ENCODE measurements around the gene VDAC1.
A peak's percentile ranks its signal among the peaks of the same experiment; 100 is the strongest.
"Not testable (repeated sequence)": the region's sequence is repeated elsewhere in the genome, so short reads cannot be mapped to it uniquely, and the experiment has no call there.

VDAC1 gene

DNA sequence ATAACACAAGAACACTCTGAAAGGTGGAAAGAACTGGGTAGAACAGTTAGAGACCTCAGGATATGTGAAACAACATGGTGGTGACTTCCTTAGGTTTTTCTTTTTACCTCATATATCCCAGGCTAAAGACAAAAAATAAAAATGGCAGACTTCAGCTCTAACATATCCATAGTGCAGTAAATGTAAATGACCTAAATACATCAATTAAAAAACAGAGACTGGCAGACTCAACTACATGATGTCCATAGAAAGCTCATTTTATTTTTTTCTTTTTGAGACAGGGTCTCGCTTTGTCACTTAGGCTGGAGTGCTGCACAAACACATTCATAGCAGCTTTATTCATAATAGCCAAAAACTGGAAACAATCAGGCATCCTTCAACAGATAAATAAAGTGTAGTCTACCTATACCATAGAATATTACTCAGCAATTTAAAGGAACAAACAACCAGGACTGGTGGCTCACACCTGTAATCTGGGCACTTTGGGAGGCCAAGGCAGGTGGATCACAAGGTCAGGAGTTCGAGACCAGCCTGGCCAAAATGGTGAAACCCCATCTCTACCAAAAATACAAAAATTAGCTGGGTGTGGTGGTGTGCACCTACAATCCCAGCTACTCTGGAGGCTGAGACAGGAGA lies 41.2 kb downstream of the VDAC1 start:
- DNase-seq, result no peak

DNA sequence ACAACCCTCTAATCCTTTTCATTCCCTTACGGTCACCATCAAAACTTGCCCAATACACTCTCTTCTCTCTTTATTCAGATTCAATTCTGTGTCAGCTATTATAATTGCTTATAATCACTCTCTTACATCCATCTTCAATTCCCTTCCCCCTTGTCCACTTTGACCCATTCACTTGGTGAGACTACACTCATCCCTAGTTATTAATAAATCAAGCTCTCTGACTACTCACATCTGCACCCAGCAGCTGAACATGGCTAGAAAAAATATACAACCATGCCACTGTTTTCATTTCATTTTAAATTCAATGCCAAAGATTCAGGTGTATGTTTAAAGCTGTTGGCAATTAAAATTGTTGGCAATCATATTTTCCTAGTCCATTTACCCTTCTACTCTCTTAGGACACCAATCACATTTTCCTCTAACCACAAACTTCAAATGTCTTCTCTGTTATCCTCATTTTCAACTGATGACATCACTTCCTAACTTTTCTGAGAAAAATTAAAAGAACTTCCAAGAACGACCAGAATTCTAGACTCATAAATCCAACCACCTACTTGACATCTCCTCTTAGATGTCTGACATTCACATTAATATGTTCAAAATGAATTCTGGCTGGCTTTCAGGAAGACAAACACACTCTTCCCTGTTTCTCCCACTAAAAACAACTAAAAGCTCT lies 41.8 kb downstream of the VDAC1 start:
- no peak for DNase-seq

DNA sequence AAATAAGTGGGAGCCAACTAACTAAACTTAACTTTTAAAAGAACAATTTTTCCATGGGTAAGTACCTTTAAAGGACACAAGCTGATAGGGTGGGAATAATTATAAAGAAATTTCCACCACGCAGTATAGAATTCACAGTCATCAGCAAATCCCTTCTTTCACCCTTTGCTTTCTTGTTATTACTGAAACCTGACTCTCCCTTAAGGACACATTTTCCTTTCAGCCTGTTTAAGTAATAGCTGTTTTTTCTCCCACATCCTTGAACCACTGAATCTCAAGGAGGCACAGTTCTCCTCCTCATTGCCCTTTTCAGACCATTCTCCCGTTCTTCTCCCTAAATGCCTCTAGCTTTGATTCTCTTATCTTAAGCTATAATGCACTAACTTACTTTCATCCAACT lies 42.6 kb downstream of the VDAC1 start:
- no peak for DNase-seq

DNA sequence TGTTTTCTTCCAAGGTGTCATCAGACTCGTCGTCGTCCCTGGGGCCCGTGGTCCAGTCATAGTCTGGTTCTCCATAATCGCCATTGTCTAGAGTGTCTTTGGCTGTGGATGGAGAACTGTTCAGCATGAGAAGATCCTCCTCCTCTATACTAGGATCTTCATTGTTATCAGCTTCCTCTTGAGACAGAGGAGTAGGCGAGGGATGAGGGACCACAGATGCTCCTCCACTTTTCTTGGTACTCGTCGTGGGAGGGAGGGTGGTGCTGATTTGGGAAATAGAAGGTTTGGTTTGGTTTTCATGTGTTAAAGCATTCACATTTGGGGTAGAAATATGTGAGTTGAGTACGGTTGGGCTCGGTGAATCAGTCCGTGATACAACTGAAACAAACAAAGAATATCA lies 45.1 kb downstream of the VDAC1 start:
- no peak for DNase-seq

DNA sequence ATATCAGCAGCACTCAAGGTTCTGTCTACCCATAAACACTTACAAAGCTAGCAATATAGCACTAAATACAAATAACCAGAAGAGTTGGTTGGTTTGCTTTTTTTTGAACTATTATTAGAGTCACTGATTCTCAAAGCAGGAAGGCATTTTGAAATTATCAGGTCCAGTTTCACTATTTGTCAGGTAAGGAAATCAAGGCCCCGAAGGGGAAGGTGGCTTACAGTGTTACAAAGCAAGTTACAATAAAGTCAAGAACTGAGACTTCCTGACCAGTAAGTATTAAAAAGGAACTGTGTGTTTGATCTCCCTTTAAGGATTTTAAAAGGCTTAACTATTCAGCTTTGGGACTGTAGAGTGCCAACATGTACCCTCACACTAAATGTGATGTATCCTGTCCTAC lies 47.2 kb downstream of the VDAC1 start:
- no peak for DNase-seq

DNA sequence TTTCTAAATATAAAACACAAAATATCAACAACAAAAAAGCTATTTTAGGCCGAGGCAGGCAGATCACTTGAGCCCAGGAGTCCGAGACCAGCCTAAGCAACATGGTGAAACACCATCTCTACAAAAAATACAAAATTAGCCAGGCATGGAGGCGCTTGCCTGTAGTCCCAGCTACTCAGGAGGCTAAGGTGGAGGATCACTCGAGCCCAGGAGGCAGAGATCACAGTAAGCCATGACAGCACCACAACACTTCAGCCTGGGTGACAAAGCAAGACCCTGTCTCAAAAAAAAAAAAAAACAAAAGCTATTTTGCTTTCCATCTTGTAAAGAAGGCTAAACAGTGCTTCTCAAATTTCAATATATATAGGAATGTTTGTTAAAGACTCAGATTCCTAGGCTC lies 47.7 kb downstream of the VDAC1 start:
- DNase-seq, result no peak

DNA sequence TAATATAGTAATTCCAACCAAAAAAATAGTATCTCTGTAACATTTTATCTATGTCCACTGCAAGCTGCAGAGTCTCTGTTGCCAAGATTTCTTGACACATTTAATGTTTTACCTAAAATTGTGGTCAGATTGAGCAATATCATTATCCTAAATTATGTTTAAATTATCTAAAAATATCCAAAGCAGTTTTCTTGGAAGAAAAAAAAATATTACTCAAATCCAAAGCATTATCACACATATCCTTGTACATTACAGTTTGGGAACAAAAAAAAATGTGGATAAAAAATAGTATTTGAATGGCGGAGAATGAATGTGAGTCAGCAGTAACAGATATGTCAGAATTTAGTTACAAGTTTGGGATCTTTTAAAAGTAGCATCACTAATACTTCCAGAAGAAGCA lies 48.6 kb downstream of the VDAC1 start:
- DNase-seq, result not testable (repeated sequence)

DNA sequence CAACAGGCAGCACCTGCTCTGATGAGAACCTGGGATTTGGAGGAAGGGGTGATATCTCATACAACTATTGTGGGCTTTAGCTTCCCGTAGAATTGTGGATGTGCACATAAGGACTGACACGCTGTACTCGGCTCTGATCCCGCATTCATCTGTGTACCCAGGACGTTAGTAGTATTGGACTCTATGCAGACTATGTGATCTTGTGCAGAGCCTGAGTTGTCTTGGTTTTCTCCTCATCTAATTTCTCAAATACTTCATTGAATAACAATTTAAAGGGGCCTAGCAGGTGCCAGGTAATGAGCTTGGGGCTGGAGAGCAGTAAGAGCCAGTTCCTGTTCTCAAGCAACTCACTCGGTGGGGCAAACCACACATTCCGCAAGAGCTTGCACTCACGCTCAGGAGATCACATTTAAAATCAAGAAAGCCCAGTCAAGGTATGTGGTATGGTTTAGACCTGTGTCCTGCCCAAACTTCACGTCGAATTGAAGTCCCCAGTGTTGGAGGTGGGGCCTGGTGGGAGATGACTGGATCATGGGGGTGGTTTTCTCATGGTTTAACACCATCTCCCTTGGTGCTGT lies 51.1 kb downstream of the VDAC1 start:
- DNase-seq, result no peak

DNA sequence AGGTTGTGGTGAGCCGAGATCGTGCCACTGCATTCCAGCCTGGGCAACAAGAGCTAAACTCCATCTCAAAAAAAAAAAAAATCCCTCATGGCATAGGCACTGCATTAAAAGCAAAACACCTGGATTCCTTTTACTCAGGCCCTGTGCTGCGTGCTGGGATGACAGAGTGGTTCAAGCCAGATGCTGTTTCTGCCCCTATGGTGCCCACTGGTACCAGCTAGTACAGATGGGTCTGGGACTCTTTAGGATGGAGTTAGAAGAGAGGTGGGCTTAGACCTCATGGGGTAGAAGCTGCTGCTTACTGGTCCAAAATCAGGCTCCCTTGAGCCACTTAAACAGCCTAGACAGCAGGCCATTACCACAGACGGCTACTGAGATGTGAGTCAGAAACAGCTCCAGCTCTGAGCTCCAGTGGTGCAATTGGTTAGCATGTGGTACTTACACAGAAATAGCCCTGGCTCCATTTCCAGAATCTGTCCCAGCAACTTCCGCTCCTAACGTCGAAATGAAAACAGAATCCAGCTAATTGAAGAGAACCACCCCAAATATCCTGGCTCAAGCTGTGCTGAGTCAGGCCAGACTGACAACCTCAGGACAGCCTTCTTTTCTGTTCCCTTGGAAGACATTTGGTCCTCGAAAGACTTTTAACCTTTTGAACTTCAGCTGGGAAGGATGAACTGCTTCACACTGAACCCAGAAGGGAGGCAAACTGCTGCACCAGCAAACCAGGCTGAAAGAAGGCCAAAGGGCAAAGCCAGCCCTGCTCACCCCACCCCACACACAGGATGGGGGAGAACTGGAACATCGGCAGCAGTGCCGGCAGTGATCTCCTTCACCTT lies 51.8 kb downstream of the VDAC1 start:
- DNase-seq, result no peak

DNA sequence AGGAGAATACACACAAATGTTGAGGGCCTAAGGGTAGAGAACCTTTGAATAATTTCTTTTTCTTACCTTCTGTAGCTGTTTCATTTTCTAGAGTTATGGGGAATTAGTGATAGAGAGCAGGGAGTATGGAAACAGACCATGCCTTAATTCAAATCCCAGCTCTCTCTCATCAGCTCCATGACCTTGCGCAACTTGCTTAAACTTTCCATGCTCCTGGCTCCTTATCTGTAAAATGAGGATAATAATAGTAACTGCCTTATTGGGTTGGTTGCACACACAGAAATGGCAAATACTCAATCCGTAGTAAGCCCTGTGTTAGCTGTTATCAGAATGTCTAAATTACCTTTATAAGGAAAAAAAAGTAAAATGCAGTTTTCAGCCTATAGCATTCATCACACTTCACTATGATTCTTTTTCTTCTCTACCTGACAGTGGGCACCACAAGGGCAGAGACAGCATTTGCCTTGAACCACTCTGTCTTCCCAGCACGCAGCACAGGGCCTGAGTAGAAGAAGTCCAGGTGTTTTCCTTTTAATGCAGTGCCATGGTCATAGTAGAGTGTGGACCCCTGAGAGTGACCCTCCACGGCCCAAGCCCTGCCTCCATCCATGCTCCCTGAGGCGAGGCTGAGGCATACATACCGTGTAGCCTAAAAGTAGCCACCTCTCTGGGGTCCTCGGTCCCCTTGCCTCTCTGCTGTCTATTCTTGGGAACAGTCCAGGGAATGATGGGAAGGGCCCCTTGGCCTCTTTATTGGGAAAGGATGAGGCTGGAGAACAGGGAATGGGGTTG lies 53.8 kb downstream of the VDAC1 start:
- DNase-seq, result no peak

DNA sequence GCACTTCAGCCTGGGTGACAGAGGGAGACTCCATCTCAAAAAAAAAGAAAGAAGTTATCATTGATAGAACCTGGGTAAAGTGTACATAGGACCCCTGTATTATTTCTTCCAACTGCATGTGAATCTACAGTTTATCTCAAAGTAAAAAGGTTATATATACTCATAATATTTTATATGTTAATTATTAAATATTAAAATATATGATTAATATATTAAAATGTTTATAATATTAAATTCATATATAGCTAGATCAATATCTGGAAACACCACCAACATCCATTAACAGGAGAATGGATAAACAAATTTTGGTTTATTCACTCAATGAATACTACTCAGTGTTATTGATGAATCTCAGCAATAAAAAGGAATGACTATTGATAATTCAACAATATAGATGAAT lies 56.1 kb downstream of the VDAC1 start:
- no peak for DNase-seq

DNA sequence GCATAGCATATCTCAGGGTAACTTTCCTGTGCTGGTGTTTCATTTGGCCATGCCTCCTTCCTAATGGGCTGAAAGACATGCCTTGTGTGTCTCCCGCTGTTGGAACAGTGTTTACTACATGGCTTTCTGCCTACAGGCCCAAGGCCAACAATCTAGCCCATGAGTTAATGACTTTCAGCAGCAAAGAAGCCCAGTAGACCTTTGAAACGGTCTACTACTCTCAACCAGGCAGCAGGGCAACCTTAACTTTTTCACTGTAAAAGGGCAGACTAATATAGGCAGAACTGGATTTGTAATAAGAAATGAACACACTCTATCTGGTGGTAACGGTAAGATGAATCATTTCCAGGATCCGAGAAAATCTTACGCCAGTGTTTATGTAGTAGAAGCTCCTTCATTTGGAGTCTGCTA lies 57.3 kb downstream of the VDAC1 start:
- no peak for DNase-seq

DNA sequence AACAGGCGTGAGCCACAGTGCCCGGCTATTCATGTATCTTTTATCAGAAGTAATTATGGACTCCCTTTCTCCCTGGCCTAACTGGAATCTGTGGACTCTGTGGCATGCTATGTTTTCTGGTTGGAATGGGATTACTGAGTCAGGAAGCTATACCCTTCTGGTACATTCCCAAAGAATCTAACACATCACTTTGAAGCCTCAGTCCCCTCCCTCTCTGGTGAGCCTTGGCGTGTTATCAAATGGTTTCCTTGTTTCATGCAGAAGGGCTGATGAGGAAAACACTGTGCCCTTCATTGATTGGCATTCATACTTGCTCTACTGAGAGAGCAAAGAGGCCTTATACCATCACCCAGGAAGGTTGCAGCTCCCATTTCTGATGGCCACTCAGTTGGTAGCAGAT lies 59.2 kb downstream of the VDAC1 start:
- no peak for DNase-seq

DNA sequence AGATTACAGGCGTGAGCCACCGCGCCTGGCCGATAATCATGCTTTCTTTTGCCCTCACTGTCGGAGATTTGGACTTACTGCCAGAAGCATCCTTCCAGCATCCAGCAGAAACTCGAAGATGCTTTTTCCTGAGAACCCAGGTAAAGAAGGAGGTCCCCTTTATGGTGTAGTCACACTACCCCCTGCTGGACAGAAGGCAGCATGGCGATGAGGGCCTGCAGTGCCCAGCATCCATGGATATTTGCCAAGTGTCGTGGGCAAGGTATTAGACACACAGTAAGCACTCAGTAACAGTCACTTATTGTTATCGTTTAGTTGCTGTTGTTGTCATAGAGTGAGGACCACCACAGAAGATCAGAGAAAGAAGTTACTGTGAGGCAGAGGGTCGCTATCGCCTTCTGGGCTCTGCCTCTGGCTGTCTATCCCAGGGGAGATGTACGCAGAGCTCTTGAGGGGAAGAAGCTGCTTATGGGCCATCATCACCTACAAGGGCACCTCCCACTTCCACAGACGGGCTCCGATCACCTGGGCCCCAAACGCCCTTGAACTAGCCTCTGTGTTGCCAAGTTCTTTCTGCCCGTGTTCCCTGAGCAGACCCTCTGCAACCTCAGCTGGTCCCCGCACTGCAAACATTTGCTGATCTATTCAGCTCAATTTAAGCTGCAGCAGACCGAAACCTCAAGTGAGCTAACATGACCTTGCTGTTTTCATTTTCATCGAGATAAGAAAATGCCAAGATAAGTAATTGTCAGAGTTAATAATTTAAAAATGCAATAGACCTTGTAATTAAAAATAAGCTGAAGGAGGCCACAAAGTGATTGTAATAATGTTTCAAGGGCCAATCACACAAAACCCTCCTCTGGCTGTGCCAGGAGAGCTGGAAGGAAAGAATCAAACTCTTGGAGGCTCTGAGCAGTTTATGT lies 60.3 kb downstream of the VDAC1 start:
- DNase-seq, result peak; percentile 24 to 31

DNA sequence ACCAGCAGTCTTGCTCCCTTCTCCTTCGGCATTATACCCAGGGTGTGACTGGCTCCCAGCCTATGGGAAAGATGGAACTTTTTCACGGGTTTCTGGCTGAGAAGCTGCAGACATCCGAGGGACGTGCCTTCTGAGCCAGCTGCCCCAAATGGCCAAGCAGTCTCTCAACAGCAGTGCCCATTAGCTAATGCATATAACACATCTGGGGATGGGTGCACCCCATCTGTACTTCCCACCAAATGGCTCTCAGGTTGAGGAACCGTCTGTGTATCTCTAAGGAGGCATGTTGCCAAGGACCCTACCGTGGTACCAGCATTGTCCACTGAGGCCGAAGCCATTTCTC lies 61.3 kb downstream of the VDAC1 start:
- DNase-seq, result no peak

DNA sequence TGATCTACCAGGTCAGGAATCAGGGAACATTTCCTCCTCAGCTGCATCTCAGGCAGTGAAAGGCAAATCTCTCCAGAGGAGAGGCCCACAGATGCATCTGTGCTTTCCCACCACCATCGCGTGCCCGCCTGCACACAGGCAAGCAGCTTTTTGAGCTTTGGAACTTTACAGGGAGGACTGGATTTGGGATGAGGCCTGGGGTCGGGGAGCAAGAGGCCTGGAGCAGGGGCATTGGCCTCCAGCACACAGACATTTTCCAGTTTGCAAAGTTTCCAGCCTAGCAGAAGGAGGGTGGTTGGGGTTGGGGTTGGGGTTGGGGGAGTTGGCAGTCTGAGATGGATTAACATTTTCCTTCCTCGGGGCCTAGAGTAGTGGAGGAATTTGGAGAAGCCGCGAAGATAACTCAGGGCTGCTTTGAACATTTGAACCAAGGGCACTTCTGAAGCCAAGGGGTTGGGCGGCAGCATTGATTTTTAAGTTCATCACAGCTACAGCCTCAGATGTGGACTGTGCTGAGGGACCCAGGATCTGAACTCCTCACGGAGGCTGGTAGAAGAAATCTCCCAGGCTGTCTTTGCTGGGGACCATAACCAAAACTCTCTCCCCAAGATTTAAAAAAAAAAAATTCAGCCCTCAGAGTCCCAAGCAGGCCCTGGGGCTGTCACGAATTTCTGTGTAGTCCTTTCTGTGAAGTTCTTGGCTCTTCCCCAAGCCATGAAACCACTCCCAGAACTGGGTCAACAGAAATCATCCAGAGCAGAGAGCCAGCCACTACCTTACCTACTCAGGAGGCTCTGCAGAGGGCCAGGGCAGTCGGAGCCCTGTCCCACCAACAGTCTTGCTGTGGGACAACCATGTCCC lies 61.9 kb downstream of the VDAC1 start:
- no peak for DNase-seq

DNA sequence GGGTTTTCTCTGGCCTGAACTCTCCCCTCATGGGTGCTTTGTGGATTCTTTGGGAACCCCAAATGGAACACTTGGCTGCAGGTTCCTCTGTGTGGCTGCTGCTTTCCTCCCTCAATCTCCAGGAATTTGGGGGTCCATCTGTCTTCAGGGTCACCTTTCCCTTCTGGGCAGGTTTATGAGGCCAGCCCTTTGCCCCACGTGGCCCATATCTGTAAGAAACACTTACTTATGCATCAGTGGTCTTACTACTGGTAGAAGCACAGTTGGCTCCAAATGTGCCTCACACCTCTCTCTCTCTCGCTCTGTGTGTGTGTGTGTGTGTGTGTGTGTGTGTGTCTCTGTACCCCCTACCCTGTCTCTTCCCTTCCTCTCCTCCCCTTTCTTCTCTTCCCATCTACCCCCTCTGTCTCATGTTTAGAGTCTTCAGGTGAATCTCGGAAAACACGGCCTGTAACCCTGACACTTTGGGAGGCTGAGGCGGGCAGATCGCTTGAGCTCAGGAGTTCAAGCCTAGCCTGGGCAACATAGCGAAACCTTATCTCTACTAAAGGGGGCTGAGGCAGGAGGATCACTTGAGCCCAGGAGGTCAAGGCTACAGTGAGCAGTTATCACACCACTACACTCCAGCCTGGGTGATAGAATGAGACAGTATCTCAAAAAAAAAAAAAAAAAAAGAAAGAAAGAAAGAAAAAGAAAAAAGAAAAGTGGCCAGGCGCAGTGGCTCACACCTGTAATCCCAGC lies 63.1 kb downstream of the VDAC1 start:
- no peak for DNase-seq

DNA sequence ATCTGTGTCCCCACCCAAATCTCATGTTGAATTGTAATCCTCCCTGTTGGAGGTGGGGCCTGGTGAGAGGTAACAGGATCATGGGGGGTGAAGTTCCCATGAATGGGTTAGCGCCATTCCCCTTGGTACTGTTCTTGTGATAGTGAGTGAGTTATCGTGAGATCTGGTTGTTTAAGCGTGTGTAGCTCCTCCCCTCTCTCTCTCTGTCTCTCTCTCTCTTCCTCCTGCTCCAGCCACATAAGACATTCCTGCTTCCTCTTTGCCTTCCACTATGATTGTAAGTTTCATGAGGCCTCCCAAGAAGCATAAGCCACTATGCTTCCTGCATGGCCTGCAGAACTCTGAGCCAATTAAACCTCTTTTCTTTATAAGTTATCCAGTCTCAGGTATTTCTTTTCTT lies 65.1 kb downstream of the VDAC1 start:
- DNase-seq, result no peak

DNA sequence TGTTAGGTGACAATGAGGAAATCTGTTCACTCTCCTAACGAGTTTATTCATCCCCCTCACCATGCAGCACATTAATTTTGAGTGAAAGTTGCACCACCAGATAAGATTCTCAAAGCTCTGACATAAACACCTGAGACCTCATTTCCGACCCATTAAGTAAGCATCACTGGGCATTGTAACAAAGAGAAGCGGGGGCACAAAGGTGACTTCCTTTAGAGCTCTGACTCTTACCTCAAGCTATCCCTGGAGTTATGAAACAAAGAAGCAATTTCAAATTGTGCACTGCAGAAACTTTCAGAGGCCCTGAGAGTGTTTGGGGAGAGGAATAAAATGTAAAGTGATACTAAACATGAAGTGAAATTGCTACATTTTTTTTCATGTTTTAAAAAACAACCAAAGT lies 65.8 kb downstream of the VDAC1 start:
- DNase-seq, result no peak
